ENCODE measurements around the gene C6orf120.

DNA sequence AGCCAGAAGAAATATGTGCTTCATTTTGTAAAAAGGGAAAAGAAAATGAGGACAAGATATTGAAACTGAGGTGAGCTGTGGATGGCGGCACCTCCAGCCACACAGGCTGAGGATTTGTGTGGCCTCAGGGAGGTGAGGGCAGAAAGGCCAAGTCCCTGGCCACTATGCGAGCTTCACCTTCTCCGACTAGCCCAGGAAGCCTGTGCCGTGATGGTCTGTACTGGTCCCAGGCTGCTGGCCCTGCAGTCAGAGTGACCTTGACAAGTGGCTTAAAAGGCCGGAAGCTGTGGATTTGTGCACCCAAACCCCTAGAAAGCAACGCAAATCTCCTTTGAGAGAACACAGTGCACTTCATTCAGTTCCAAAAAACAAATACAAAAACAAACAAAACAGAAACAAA is 48.2 kb upstream of the C6orf120 start:
- TF ChIP-seq, protein P1, sequence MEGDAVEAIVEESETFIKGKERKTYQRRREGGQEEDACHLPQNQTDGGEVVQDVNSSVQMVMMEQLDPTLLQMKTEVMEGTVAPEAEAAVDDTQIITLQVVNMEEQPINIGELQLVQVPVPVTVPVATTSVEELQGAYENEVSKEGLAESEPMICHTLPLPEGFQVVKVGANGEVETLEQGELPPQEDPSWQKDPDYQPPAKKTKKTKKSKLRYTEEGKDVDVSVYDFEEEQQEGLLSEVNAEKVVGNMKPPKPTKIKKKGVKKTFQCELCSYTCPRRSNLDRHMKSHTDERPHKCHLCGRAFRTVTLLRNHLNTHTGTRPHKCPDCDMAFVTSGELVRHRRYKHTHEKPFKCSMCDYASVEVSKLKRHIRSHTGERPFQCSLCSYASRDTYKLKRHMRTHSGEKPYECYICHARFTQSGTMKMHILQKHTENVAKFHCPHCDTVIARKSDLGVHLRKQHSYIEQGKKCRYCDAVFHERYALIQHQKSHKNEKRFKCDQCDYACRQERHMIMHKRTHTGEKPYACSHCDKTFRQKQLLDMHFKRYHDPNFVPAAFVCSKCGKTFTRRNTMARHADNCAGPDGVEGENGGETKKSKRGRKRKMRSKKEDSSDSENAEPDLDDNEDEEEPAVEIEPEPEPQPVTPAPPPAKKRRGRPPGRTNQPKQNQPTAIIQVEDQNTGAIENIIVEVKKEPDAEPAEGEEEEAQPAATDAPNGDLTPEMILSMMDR (IDR thresholded peaks at IDR 0.05), result no peak
- TF ChIP-seq POLR2A (IDR thresholded peaks at IDR 0.05), result no peak
